ENCODE data around the gene MRPL20.
A peak's percentile ranks its signal among the peaks of the same experiment; 100 is the strongest.
"Not testable (repeated sequence)": the region's sequence is repeated elsewhere in the genome, so short reads cannot be mapped to it uniquely, and the experiment has no call there.

The MRPL20 gene

DNA sequence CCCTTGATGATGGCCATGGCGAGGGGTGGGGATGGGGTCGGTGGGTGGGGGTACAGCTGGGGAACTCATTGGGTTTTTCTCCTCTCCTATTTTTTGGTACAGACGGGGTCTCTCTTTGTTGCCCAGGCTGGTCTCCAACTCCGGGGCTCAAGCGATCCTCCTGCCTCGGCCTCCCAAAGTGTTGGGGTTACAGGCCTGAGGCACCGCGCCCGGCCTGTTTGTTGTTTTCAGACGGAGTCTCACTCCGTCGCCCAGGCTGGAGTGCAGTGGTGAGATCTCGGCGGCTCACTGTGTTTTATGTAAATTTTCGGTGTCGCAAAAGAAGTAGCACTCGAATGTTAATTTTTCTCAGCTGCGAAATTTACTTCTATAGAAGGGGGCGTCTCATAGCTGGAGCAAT lies 39.5 kb upstream of the MRPL20 start:
- H3K9me3 ChIP-seq (ENCODE audit: insufficient read depth, low read depth, low read length); H3K27me3 ChIP-seq (ENCODE audit: insufficient read depth, low read length); H3K4me3 ChIP-seq (ENCODE audit: low read length); H3K4me1 ChIP-seq (ENCODE audit: insufficient read depth, low read length); H3K9ac ChIP-seq (ENCODE audit: low read depth, low read length); H3K36me3 ChIP-seq (ENCODE audit: insufficient read depth, low read length); H3K27ac ChIP-seq (ENCODE audit: low read depth, low read length): not testable (repeated sequence)
- 89% methylated on average over 14 of the region's 19 CpGs for WGBS

DNA sequence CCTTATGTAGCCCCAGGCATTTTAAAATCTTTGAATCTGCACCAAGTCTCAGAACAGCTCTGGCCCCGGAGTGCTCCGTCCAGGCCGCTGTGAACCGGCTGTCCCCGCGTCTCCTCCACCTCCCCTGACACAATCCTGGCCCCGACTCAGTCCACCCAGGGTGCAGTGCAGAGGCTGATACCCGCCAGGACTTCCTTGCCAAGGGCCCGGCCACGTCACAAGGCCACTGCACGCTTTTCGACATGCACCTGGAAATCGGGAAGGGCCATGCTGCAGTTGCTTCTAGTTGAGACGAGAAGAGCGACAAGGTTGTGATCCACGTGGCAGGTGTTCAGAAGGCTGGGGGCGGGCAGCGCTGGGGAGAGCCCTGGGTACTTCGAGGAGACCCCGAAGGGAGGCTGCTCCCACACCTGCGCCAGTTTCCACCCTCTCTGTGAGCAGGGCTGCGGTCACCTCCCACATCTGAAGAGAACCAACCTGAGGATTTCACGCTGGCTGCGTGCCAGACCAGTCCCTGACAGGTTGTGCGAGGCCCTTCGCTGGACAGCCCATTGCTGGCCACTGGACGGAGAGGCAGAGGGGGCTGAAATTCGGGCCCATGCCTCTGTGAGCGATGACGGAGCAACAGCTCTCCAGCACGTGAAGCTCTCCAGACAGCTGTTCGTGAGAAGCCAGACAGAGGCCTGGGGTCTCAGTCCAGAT lies 35.1 kb upstream of the MRPL20 start:
- no peaks in the 10 kb centered on the region for H3K27me3 ChIP-seq (ENCODE audit: insufficient read depth, low read length)
- no peaks in the 10 kb centered on the region for H3K4me1 ChIP-seq (ENCODE audit: insufficient read depth, low read length)
- H3K4me3 ChIP-seq (ENCODE audit: low read length) = no peak overlapping the region
- 95% methylated on average over 32 of the region's 32 CpGs for WGBS
- no peak overlapping the region for H3K9ac ChIP-seq (ENCODE audit: low read depth, low read length)
- no peaks in the 10 kb centered on the region for H3K9me3 ChIP-seq (ENCODE audit: insufficient read depth, low read depth, low read length)
- 0 out of 2 replicates have a peak, but pooled peaks cover 3% of the 10 kb centered on the region for H3K36me3 ChIP-seq (ENCODE audit: insufficient read depth, low read length)
- H3K27ac ChIP-seq (ENCODE audit: low read depth, low read length) = no peak overlapping the region

DNA sequence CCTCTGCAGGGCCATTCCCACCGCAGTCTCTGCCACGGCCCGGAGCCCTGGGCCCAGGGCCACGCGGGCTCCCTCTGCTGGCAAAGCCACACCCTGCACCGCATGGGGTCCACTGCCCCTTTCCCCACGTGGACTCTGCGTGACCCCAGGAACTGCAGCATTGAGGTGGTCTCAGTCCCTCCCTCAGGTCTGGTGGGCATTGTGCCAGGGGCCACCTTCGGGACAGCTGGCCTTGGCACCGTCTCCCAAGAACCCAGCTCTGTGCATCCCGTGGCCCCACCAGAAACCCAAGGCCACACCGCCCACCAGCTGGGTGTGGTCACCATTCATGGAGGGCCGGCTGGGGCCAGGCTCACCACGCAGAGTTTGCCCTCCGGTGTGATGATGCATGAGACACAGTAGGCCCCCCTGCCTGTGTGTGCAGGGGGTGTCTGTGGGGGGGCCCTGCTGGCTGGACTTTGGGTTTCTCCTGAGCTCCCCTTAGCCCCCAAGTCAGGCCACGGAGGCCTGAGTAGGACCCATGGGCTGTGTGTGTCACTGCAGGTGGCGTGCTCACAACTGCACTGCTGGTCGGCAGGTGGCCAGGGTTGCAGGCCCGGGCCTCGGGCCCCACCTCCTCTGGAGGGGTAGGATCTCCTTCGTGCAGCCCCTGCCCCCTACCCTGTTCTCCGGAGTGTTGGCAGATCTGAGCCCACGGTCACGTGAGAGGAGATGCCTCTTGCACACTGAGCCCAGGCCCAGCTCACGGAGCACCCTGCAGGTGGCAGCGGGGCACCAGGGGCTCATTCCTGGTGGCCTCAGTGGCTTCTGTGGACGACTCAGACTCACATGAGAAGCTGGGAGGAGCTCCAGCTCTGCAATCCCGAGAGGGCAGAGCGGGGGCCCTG lies 34.2 kb upstream of the MRPL20 start:
- no peaks in the 10 kb centered on the region; the same call in 1 of the 2 replicates for H3K27me3 ChIP-seq (ENCODE audit: insufficient read depth, low read length)
- WGBS = 81% methylated on average over 29 of the region's 29 CpGs
- H3K4me1 ChIP-seq (ENCODE audit: insufficient read depth, low read length) = no peaks in the 10 kb centered on the region
- H3K9me3 ChIP-seq (ENCODE audit: insufficient read depth, low read depth, low read length) = no peaks in the 10 kb centered on the region
- H3K9ac ChIP-seq (ENCODE audit: low read depth, low read length) = no peak overlapping the region
- 0 out of 2 replicates have a peak, but pooled peaks cover 3% of the 10 kb centered on the region for H3K36me3 ChIP-seq (ENCODE audit: insufficient read depth, low read length)
- no peak overlapping the region for H3K27ac ChIP-seq (ENCODE audit: low read depth, low read length)
- no peak overlapping the region for H3K4me3 ChIP-seq (ENCODE audit: low read length)

DNA sequence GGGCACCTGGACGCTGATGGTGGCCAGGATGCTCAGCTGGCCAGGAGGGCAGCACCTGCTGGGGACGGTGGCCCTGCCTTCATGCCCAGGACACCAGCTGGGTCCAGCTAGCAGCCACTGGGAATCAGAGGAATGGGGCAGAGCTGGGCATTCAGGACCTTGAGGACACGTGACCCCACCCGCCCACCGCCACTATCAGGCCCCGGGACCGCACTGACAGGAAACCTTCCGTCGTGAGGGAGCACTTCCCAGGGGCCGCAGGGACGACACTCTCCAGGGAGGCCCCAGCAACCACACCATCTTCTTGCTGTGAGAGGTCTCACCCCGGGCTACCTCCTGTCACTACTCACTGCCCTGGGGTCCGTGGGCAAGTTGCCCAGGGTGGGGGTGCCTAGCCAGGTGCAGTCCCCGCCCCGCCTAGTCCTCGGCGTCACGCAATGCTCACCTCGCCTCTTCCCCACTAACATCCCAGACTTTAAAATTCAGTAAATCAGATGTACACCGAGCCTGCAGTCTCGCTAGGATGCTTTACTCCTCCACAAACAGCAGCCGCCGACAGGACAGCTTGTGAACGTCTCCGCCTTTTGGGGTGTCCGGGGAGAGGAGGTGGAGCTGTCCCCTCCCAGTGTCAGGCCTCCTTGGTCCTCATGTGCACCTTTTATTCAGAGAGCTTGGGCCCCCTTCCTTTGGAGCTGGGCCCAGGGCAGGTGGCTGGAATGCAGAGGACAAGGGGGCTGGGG lies 33.3 kb upstream of the MRPL20 start:
- Histone ChIP-seq H3K4me1 (ENCODE audit: insufficient read depth, low read length) (no peaks in the 10 kb centered on the region), H3K9me3 (ENCODE audit: insufficient read depth, low read depth, low read length) (no peaks in the 10 kb centered on the region), H3K27me3 (ENCODE audit: insufficient read depth, low read length) (peaks cover 4% of the 10 kb centered on the region; the same call in 1 of the 2 replicates), H3K4me3 (ENCODE audit: low read length) (no peak overlapping the region), H3K27ac (ENCODE audit: low read depth, low read length) (no peak overlapping the region), H3K36me3 (ENCODE audit: insufficient read depth, low read length) (0 out of 2 replicates have a peak, but pooled peaks cover 3% of the 10 kb centered on the region), H3K9ac (ENCODE audit: low read depth, low read length) (no peak overlapping the region)
- 94% methylated on average over 26 of the region's 26 CpGs for WGBS

DNA sequence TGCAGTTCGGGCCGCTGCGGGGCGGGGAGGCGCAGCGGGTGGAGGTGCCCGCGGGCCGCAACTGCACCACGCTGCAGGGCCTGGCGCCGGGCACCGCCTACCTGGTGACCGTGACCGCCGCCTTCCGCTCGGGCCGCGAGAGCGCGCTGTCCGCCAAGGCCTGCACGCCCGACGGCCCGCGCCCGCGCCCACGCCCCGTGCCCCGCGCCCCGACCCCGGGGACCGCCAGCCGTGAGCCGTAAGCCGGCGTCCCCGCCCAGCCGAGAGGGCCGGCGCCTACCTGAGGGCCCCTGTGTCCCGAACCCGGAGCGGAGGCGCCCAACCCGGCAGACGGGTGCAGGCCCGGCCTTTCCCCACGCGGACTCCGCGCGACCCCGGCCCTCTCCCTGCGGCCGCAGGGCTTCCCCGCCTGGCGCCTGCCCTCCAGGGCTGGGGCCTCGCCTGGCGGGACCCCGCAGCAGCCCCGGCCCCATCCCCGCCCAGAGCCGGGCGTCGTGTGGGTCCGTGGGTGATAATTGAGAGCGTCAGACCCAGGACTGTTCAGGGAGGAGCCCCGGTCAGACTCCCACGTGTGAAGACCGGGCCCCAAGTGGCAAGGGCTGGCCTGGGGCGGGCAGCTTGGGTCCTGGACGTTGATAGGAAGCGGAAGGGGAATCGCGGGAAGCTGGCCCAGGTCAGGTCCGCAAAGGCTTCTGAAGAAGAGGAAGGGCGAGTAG lies 32.6 kb upstream of the MRPL20 start:
- Histone ChIP-seq H3K27ac (ENCODE audit: low read depth, low read length) (no peak overlapping the region), H3K27me3 (ENCODE audit: insufficient read depth, low read length) (peaks cover 4% of the 10 kb centered on the region; the same call in 1 of the 2 replicates), H3K9ac (ENCODE audit: low read depth, low read length) (no peak overlapping the region), H3K36me3 (ENCODE audit: insufficient read depth, low read length) (0 out of 2 replicates have a peak, but pooled peaks cover 3% of the 10 kb centered on the region), H3K4me3 (ENCODE audit: low read length) (no peak overlapping the region), H3K4me1 (ENCODE audit: insufficient read depth, low read length) (peaks cover 6% of the 10 kb centered on the region), H3K9me3 (ENCODE audit: insufficient read depth, low read depth, low read length) (no peaks in the 10 kb centered on the region)
- 97% methylated on average over 82 of the region's 82 CpGs for WGBS

DNA sequence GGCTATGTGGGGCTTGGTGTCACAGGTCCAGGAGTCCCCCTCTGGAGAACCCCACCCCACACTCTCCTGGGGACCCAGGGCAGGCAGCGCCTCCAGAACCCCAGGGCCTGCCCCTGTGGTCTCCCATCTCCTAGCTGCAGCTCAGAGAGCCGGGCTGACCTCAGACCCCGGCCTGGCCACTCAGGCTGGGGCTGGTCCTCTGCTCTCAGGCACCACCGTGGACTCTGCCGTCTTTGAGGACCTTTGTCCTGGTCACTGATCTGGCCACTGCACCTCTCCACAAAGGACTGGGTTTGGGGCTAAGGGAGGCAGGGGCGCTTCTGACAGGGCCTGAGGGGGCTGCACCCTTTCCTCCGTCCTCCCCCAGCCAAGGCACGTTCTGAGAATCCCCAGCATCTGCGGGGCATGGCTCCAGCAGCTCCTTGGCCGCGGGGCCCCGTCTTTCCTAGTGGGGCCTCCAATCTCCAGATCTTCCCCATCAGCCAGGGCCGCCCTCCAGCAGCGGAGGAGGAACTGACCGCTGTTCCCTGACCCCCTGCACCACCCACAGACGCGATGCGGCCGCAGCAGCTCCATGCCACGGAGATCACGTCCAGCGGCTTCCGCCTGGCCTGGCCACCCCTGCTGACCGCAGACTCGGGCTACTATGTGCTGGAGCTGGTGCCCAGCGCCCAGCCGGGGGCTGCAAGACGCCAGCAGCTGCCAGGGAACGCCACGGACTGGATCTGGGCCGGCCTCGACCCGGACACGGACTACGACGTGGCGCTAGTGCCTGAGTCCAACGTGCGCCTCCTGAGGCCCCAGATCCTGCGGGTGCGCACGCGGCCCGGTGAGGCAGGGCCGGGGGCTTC lies 31.7 kb upstream of the MRPL20 start:
- Histone ChIP-seq H3K4me3 (ENCODE audit: low read length) (no peak overlapping the region), H3K36me3 (ENCODE audit: insufficient read depth, low read length) (0 out of 2 replicates have a peak, but pooled peaks cover 3% of the 10 kb centered on the region), H3K4me1 (ENCODE audit: insufficient read depth, low read length) (peaks cover 15% of the 10 kb centered on the region), H3K27me3 (ENCODE audit: insufficient read depth, low read length) (peaks cover 4% of the 10 kb centered on the region; the same call in 1 of the 2 replicates), H3K27ac (ENCODE audit: low read depth, low read length) (no peak overlapping the region), H3K9me3 (ENCODE audit: insufficient read depth, low read depth, low read length) (no peaks in the 10 kb centered on the region), H3K9ac (ENCODE audit: low read depth, low read length) (no peak overlapping the region)
- WGBS = 96% methylated on average over 45 of the region's 45 CpGs

DNA sequence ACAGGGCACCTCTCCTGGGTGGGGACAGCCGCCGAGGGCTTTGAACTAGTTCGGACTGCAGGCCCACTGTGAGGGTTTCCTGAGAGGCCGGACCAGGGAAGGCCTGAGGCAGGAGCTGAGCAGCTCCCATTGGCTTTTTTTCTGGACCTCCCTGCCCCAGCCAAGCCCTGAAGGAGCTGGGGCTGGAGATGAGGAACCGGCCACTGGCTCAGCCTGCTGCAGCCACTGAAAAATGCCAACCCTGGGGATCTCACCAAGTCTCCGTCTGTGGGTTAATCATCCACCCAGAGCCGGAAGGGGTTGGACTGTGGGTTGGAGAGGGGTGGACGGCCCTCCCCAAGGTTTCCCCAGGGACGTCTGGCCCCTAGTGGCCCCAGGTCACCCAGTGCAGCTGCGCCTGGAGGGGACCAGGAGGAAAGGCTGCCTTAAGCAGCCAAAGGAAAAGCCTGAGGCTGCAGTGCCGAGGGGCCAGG lies 30.8 kb upstream of the MRPL20 start:
- Histone ChIP-seq H3K4me3 (ENCODE audit: low read length) (no peak overlapping the region), H3K4me1 (ENCODE audit: insufficient read depth, low read length) (peaks cover 23% of the 10 kb centered on the region), H3K36me3 (ENCODE audit: insufficient read depth, low read length) (0 out of 2 replicates have a peak, but pooled peaks cover 3% of the 10 kb centered on the region), H3K9ac (ENCODE audit: low read depth, low read length) (no peak overlapping the region), H3K27me3 (ENCODE audit: insufficient read depth, low read length) (peaks cover 4% of the 10 kb centered on the region; the same call in 1 of the 2 replicates), H3K9me3 (ENCODE audit: insufficient read depth, low read depth, low read length) (no peaks in the 10 kb centered on the region), H3K27ac (ENCODE audit: low read depth, low read length) (no peak overlapping the region)
- WGBS = 81% methylated on average over 11 of the region's 11 CpGs

DNA sequence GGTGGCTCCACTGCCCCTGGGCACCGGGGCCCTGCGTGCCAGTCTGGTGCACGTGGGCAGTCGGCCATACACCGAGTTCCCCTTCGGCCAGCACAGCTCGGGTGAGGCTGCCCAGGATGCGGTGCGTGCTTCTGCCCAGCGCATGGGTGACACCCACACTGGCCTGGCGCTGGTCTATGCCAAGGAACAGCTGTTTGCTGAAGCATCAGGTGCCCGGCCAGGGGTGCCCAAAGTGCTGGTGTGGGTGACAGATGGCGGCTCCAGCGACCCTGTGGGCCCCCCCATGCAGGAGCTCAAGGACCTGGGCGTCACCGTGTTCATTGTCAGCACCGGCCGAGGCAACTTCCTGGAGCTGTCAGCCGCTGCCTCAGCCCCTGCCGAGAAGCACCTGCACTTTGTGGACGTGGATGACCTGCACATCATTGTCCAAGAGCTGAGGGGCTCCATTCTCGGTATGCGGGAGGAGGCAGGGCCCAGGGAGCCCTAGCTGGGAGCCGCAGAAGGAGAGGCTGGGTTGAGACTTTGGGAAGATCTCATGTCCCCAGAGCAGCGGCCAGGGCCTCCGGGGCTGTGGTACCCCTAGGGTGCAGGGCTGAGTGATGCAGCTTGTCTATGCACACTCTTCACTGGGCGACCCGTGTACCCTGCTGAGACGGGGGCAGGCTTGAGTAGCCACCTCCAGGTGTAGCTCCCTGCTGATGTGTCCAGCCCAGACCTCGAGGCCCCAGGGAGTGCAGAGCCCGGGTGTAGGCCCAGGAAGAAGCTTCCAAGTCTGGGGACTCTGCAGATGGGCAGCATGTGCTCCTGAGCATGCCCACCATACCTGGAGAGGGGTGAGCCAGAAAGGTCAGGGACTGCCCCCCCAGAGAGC lies 30.2 kb upstream of the MRPL20 start:
- H3K9ac ChIP-seq (ENCODE audit: low read depth, low read length) = no peak overlapping the region
- no peak overlapping the region for H3K4me3 ChIP-seq (ENCODE audit: low read length)
- H3K9me3 ChIP-seq (ENCODE audit: insufficient read depth, low read depth, low read length) = no peaks in the 10 kb centered on the region
- peaks cover 4% of the 10 kb centered on the region; the same call in 1 of the 2 replicates for H3K27me3 ChIP-seq (ENCODE audit: insufficient read depth, low read length)
- H3K4me1 ChIP-seq (ENCODE audit: insufficient read depth, low read length) = peaks cover 29% of the 10 kb centered on the region
- 0 out of 2 replicates have a peak, but pooled peaks cover 3% of the 10 kb centered on the region for H3K36me3 ChIP-seq (ENCODE audit: insufficient read depth, low read length)
- H3K27ac ChIP-seq (ENCODE audit: low read depth, low read length) = no peak overlapping the region
- 92% methylated on average over 31 of the region's 31 CpGs for WGBS

DNA sequence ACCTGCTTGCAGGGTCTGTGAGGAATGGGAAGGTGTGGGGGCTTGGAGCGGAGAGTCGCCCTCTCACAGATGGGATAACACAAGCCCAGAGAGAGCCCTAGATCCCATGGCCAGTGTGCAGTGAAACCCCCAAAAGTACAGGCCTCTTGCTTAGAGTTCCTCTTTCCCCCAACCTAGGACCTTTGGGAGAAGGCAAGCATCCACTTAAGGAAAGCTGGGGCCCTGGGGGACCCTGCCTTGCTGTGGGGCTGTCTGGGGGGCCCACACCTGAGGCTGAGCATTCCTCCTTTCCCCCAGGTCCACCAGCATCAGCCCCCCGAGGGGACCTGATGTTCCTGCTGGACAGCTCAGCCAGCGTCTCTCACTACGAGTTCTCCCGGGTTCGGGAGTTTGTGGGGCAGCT lies 29.5 kb upstream of the MRPL20 start:
- H3K9me3 ChIP-seq (ENCODE audit: insufficient read depth, low read depth, low read length) = no peaks in the 10 kb centered on the region
- H3K4me1 ChIP-seq (ENCODE audit: insufficient read depth, low read length) = peaks cover 36% of the 10 kb centered on the region
- H3K27ac ChIP-seq (ENCODE audit: low read depth, low read length) = no peak overlapping the region
- 0 out of 2 replicates have a peak, but pooled peaks cover 3% of the 10 kb centered on the region for H3K36me3 ChIP-seq (ENCODE audit: insufficient read depth, low read length)
- H3K9ac ChIP-seq (ENCODE audit: low read depth, low read length) = no peak overlapping the region; the same call in 1 of the 2 replicates
- 93% methylated on average over 7 of the region's 7 CpGs for WGBS
- H3K27me3 ChIP-seq (ENCODE audit: insufficient read depth, low read length) = peaks cover 4% of the 10 kb centered on the region; the same call in 1 of the 2 replicates
- peak overlapping the region; percentile 55 for H3K4me3 ChIP-seq (ENCODE audit: low read length)

Measured in HUES64 (cell line).